HepG2 (cell line): ENCODE data around the gene KIAA0232. TPM values are rescaled to one million over a fixed set of nuclear protein-coding genes. Genes with fewer than 3 reads are reported as not detected.

Source experiments
- CBX5 ChIP-seq: sonication (generic); formaldehyde crosslinking; IDR thresholded peaks from 2 replicates; pipeline ENCODE4 v1.4.0; 2020; ENCODE audit warnings: missing genetic modification reagents, borderline replicate concordance
- ELF1 ChIP-seq: sonication (generic); formaldehyde crosslinking; IDR thresholded peaks from 2 replicates; pipeline ENCODE4 v1.4.0; 2020; ENCODE audit warnings: missing genetic modification reagents
- FOSL2 ChIP-seq: sonication (generic); formaldehyde crosslinking; IDR thresholded peaks from 2 replicates; pipeline ENCODE4 v1.4.0; 2020; ENCODE audit warnings: missing genetic modification reagents
- HMG20B ChIP-seq: conservative IDR thresholded peaks from 2 replicates; pipeline ENCODE4 v1.6.1; 2016; ENCODE audit warnings: missing genetic modification reagents, missing compliant biosample characterization
- HOXA3 ChIP-seq: sonication (generic); formaldehyde crosslinking; IDR thresholded peaks from 2 replicates; pipeline ENCODE4 v1.5.0; 2020; ENCODE audit warnings: missing genetic modification reagents
- HOXA7 ChIP-seq: sonication (generic); formaldehyde crosslinking; IDR thresholded peaks from 2 replicates; pipeline ENCODE4 v1.8.1; 2022; ENCODE audit warnings: mild to moderate bottlenecking, missing genetic modification reagents, moderate library complexity
- NFIB ChIP-seq: sonication (generic); formaldehyde crosslinking; IDR thresholded peaks from 2 replicates; pipeline ENCODE4 v1.9.0; 2021; ENCODE audit warnings: missing genetic modification reagents, mild to moderate bottlenecking, borderline replicate concordance
- SP4 ChIP-seq: sonication (generic); formaldehyde crosslinking; IDR thresholded peaks from 2 replicates; pipeline ENCODE4 v1.8.1; 2023; ENCODE audit warnings: mild to moderate bottlenecking, missing genetic modification reagents
- SUZ12 ChIP-seq: fragments of 150-350 bp; IDR thresholded peaks from 2 replicates; pipeline ENCODE4 v1.6.1; 2014; ENCODE audit warnings: low read depth, low read length
- THAP11 ChIP-seq: IDR thresholded peaks from 2 replicates; pipeline ENCODE4 v1.6.1; 2016; ENCODE audit warnings: missing biosample characterization, missing genetic modification reagents
- YEATS4 ChIP-seq: sonication (generic); formaldehyde crosslinking; IDR thresholded peaks from 2 replicates; pipeline ENCODE4 v1.4.0; 2020; ENCODE audit warnings: missing genetic modification reagents, borderline replicate concordance
- ZNF337 ChIP-seq: sonication (generic); formaldehyde crosslinking; IDR thresholded peaks from 2 replicates; pipeline ENCODE4 v1.5.1; 2020; ENCODE audit warnings: missing genetic modification reagents, low read depth, mild to moderate bottlenecking, borderline replicate concordance
- polyA plus RNA-seq, 8 experiments: library from polyadenylated mRNA; depleted of rRNA in 3 of 8; stranded (reverse) in 7 of 8; unstranded in 1 of 8; fragments of >200 nt; fragmentation: Illumina TruSeq in 4 of 8; extraction: Trizol in 4 of 8; gene quantifications; 2 replicates each; pipeline versions ENCODE4 v1.2.1 to v1.2.3, GENCODE V29; 2011 to 2016; ENCODE audit warnings: low read depth in 4 of 8, missing spikeins in 1 of 8, mixed read lengths in 1 of 8; ENCODE audit not compliant: insufficient read depth in 1 of 8
- total RNA-seq, 5 experiments: library from RNA; depleted of rRNA; stranded (reverse); fragments of >200 nt; fragmentation: Illumina TruSeq; extraction: Trizol; gene quantifications; 2 replicates each; pipeline ENCODE4 v1.2.3, GENCODE V29; 2016; ENCODE audit warnings: low read depth in 1 of 5
- TF ChIP-seq, protein P1 (sequence below): sonication (generic); formaldehyde crosslinking; IDR thresholded peaks from 2 replicates; pipeline ENCODE4 v1.4.0; 2020; ENCODE audit warnings: missing genetic modification reagents, borderline replicate concordance
- TF ChIP-seq, protein P2 (sequence below), 2 experiments: IDR thresholded peaks; 2 replicates each; pipeline ENCODE4 v1.6.1; 2011 to 2012; ENCODE audit warnings: low read length in 2 of 2, borderline replicate concordance in 1 of 2, low read depth in 1 of 2, mild to moderate bottlenecking in 1 of 2, moderate library complexity in 1 of 2
- TF ChIP-seq, protein P3 (sequence below): sonication (generic); formaldehyde crosslinking; IDR thresholded peaks from 2 replicates; pipeline ENCODE4 v1.8.0; 2022; ENCODE audit warnings: missing genetic modification reagents, low read depth, mild to moderate bottlenecking, borderline replicate concordance
- TF ChIP-seq, protein P4 (sequence below): sonication (generic); formaldehyde crosslinking; IDR thresholded peaks from 2 replicates; pipeline ENCODE4 v1.4.0; 2020; ENCODE audit warnings: mild to moderate bottlenecking, missing genetic modification reagents
- TF ChIP-seq, protein P5 (sequence below): sonication (generic); formaldehyde crosslinking; IDR thresholded peaks from 2 replicates; pipeline ENCODE4 v1.8.1; 2023; ENCODE audit warnings: mild to moderate bottlenecking, inconsistent platforms, moderate library complexity, missing genetic modification reagents, borderline replicate concordance

Gene KIAA0232
- total and polyA plus RNA-seq, 2 of the 13 experiments (the other 11 are each of a cell fraction or from before 2014, with no cell fraction given): 7.8 to 17.1 TPM

DNA sequence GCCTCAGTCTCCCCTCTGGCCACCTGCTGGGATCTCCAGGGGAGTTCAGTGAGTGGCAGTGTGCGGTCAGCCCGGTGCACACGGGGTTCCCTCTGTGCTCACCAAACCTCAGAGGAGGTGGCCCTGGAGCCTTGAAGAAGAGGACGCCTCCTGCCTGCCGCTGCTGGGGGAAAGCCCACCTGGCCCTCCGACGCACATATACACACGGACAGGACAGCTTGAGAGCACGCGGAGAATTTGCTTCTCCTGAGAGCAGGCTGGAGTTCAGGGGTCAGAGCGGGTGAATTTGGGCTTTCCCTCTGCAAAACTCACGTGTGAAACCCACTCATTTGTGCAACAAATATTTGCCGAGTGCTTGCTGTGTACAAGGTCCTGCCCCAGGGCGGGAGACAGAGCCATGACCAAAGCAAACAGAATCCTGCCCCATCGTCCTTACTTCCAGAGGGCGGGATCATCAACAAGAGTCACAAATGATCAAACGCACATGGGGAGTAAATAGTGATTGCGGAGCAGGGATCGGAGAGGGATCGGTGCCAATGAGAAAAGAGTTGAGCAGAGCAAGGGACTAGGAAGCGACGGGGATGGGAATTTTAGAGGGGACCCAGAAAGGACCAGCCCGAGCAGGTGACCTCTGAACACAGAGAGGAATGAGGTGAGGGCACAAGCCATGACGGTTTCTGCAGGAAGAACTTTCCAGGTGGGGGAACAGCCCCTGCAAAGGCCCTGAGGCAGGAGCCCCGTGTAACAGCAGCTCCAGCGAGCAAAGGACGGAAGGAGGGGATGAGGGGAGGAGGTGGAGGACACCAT, 49.0 kb upstream of the KIAA0232 start (continued):
- TF ChIP-seq, protein P1, sequence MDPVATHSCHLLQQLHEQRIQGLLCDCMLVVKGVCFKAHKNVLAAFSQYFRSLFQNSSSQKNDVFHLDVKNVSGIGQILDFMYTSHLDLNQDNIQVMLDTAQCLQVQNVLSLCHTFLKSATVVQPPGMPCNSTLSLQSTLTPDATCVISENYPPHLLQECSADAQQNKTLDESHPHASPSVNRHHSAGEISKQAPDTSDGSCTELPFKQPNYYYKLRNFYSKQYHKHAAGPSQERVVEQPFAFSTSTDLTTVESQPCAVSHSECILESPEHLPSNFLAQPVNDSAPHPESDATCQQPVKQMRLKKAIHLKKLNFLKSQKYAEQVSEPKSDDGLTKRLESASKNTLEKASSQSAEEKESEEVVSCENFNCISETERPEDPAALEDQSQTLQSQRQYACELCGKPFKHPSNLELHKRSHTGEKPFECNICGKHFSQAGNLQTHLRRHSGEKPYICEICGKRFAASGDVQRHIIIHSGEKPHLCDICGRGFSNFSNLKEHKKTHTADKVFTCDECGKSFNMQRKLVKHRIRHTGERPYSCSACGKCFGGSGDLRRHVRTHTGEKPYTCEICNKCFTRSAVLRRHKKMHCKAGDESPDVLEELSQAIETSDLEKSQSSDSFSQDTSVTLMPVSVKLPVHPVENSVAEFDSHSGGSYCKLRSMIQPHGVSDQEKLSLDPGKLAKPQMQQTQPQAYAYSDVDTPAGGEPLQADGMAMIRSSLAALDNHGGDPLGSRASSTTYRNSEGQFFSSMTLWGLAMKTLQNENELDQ (CRISPR knock-in tag): no peak
- TF ChIP-seq CBX5 (CRISPR knock-in tag) (no peak; the same call in 1 of the 2 replicates), SP4 (CRISPR knock-in tag) (peak; percentile 66; the same call in 1 of the 2 replicates), YEATS4 (CRISPR knock-in tag) (no peak), ELF1 (CRISPR knock-in tag) (no peak), HOXA3 (CRISPR knock-in tag) (peak; percentile 82), NFIB (CRISPR knock-in tag) (0 out of 2 replicates have a peak, but pooled peaks have one; percentile 56), SUZ12 (no peak), HOXA7 (no peak), FOSL2 (CRISPR knock-in tag) (peak; percentile 77), HMG20B (CRISPR knock-in tag) (peak; percentile 65; the same call in 1 of the 2 replicates), THAP11 (CRISPR knock-in tag) (peak; percentile 45; the same call in 1 of the 2 replicates), ZNF337 (CRISPR knock-in tag) (no peak)
- TF ChIP-seq, protein P2, sequence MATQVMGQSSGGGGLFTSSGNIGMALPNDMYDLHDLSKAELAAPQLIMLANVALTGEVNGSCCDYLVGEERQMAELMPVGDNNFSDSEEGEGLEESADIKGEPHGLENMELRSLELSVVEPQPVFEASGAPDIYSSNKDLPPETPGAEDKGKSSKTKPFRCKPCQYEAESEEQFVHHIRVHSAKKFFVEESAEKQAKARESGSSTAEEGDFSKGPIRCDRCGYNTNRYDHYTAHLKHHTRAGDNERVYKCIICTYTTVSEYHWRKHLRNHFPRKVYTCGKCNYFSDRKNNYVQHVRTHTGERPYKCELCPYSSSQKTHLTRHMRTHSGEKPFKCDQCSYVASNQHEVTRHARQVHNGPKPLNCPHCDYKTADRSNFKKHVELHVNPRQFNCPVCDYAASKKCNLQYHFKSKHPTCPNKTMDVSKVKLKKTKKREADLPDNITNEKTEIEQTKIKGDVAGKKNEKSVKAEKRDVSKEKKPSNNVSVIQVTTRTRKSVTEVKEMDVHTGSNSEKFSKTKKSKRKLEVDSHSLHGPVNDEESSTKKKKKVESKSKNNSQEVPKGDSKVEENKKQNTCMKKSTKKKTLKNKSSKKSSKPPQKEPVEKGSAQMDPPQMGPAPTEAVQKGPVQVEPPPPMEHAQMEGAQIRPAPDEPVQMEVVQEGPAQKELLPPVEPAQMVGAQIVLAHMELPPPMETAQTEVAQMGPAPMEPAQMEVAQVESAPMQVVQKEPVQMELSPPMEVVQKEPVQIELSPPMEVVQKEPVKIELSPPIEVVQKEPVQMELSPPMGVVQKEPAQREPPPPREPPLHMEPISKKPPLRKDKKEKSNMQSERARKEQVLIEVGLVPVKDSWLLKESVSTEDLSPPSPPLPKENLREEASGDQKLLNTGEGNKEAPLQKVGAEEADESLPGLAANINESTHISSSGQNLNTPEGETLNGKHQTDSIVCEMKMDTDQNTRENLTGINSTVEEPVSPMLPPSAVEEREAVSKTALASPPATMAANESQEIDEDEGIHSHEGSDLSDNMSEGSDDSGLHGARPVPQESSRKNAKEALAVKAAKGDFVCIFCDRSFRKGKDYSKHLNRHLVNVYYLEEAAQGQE (IDR thresholded peaks at IDR 0.05; ENCODE audit: borderline replicate concordance in 1 of 2, low read depth in 1 of 2, low read length in 2 of 2): no peak; a peak in 2 of 4 replicates
- TF ChIP-seq, protein P3, sequence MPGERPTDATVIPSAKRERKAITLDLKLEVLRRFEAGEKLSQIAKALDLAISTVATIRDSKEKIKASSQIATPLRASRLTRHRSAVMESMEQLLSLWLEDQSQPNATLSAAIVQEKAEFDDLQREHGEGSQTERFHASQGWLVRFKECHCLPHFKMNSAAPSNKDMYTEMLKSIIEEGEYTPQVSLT (CRISPR knock-in tag): no peak; the same call in 1 of the 2 replicates
- TF ChIP-seq, protein P4, sequence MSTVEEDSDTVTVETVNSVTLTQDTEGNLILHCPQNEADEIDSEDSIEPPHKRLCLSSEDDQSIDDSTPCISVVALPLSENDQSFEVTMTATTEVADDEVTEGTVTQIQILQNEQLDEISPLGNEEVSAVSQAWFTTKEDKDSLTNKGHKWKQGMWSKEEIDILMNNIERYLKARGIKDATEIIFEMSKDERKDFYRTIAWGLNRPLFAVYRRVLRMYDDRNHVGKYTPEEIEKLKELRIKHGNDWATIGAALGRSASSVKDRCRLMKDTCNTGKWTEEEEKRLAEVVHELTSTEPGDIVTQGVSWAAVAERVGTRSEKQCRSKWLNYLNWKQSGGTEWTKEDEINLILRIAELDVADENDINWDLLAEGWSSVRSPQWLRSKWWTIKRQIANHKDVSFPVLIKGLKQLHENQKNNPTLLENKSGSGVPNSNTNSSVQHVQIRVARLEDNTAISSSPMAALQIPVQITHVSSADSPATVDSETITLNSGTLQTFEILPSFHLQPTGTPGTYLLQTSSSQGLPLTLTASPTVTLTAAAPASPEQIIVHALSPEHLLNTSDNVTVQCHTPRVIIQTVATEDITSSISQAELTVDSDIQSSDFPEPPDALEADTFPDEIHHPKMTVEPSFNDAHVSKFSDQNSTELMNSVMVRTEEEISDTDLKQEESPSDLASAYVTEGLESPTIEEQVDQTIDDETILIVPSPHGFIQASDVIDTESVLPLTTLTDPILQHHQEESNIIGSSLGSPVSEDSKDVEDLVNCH (CRISPR knock-in tag): no peak
- TF ChIP-seq, protein P5, sequence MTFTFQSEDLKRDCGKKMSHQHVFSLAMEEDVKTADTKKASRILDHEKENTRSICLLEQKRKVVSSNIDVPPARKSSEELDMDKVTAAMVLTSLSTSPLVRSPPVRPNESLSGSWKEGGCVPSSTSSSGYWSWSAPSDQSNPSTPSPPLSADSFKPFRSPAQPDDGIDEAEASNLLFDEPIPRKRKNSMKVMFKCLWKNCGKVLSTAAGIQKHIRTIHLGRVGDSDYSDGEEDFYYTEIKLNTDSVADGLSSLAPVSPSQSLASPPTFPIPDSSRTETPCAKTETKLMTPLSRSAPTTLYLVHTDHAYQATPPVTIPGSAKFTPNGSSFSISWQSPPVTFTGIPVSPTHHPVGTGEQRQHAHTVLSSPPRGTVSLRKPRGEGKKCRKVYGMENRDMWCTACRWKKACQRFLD (CRISPR knock-in tag): peak; percentile 43; the same call in 1 of the 2 replicates
